ENCODE data around the gene RNF214.

The RNF214 gene

GRCh38 chr11:117214404-117215110 is 17.9 kb upstream of the RNF214 start:
- no peak for DNase-seq (ENCODE audit: low read depth in 2 of 2)

- DNase-seq (ENCODE audit: low read depth in 2 of 2) = no peak
Observed at GRCh38 chr11:117217141-117218084, 15.1 kb upstream of the RNF214 start.

- no peak for DNase-seq (ENCODE audit: low read depth in 2 of 2)
Observed at GRCh38 chr11:117218133-117218915, 14.1 kb upstream of the RNF214 start.

DNA sequence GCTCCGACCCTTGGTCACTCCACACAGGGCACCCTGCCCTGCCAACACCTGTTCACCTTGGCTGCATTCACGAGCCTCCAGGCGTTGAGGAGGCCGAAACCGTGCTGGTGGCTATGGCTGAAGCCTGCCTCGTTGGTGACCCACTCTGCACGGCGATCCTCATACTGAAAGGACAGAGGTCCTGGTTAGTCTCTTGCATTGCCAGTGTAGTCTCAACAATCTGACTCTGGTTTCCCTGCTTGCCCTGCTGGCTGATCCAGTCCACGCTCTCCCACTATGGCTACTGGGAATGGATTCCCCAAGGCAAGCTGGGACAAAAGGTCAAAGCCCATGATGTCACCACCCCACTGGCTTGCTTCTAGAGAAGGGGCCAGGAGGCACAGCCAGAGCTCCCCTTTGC is 13.5 kb upstream of the RNF214 start:
- no peak for DNase-seq (ENCODE audit: low read depth in 2 of 2)

DNA sequence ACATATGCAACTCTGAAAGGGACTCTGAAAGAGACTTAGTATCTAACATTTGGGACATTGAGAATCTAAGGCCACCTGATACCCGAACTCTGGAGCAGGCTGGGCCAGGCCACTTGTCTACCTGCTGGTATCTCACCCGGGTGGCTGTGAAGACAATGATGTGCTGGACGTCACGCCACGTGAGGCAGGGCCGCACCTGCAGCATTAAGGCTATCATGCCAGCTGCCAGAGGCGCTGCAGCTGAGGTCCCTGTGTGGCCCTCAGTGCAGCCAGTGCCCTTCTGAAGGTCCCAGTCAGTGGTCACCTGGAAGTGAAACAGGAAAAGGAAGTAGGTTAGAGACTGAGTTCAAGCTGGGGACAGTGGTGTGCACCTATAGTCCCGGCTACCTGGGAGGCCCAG is 13.0 kb upstream of the RNF214 start:
- DNase-seq (ENCODE audit: low read depth in 2 of 2) = no peak

GRCh38 chr11:117219995-117220394 is 12.5 kb upstream of the RNF214 start:
- no peak for DNase-seq (ENCODE audit: low read depth in 2 of 2)

DNA sequence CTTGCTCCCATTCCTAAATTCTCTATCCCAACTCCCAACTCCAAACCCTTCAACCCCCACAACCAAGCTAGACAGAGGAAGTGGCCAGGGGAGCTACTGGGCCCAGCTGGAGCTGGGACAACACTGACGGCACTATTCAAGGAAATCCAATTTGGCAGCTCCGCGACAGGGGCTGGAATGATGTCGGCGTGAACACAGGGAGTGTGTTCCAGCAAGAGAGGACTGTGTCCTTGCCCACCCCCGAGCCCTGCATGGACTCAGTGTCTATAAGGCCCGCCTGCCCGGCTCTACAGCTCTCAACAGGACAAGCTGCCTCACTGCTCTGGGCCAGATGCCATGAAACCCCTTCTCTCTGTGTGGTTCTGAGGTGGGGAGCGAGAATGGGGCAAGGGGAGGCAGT is 11.9 kb upstream of the RNF214 start:
- no peak for DNase-seq (ENCODE audit: low read depth in 2 of 2)

DNA sequence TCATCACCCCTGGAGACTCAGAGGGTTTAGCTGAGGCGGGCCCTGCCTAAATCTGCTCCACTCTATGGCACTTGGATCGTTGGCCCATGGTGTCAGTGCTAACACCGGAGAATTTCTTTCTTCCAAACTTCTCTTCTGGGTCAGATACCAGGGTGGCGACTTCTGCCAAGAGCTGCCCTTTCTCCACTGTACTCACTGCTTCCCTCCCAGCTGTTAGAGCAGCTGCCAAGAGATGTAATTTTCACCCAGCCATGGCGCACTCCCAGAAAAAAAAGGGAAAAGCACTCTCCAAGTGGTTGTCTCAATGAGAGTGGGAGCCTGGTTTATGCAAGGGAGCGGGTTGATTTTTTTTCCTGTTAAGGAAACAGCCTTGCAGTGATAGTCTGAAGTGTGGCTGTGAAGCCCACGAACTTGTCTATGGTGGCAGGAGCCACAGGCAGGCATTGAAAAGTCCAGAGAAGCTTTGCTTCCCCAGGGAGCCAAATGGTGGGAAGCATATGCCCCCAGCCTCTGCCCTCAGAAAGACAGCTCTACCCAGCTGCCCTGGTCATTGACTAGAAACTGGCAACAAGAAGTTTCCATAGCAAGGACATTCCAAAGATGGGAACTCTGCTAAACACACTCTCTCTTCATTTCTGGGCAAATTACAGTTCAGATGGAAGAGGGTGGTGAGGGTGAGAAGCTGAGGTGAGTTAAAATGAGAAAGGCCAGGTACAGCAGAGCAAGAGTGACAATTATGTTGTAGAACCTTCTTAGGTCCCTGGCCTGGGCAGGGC is 11.3 kb upstream of the RNF214 start:
- no peak for DNase-seq (ENCODE audit: low read depth in 2 of 2)

DNA sequence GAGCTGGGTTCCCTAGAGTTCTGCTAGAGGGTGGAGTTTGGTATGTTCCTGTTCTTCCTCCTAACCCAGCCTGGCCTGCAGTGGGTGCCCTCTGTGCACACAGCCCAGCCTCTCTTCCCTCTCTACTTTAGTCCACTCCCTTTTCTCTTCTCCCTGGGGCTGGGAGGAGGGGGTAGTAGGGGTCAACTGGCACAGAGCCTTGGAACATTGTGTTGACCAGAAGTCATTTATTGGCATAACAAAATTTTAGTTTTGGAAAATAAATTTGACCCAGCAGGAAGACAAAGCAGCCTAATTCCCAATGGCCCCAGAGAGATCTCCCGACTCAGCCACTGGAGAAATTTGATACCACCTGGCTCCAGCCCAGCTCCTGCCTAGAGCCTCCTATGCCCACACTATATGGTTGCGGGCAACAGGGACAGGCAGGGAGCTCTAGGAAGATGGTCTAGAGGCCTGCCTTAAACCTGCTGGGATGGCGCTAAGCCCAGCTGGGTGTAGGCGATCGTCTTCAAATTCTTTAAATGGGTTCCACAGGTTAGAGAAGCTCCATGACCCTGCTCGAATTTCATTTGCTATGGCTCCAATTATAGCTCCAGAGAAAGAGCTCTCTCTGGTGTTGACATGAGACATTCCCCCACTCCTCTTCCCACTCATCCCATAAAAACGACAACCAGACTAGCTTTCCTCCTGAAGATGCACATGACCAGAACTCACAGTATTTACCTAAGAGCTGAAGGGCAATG is 10.5 kb upstream of the RNF214 start:
- no peak for DNase-seq (ENCODE audit: low read depth in 2 of 2)

- no peak for DNase-seq (ENCODE audit: low read depth in 2 of 2)
Observed at GRCh38 chr11:117222991-117223740, 9.3 kb upstream of the RNF214 start.

GRCh38 chr11:117223741-117224689 is 8.5 kb upstream of the RNF214 start:
- DNase-seq (ENCODE audit: low read depth in 2 of 2) = no peak

DNA sequence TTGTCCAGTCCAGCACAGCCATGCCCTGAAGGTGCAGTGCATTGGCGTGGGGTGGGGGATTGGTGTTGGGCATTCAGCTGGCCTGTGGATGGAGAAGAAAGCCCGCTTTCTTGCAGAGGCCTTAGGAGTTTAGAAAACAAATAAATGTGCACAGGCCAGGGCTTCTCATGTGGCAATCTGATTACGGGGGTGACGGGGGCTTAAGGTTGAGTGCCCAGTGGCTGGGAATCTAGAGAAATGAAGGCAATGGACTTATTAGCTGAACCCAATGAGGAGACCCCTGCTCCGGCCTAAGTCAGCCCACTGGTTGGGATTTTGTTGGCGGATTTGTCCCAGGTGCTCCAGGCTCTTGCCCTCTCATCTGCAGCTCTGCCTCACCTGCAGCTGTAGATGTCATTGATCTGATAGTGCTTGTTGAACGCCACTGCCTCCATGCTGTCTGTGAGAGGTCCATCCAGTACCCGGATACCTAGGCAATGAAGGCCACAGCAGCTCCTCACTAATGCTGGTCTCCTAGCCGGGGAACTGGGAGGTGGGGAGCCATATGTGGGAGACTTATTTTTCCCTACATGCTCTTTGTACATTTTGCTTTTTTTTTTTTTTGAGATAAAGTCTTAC is 6.8 kb upstream of the RNF214 start:
- no peak for DNase-seq (ENCODE audit: low read depth in 2 of 2)

- DNase-seq (ENCODE audit: low read depth in 2 of 2) = peak in 1 of 2 donors; percentile 29
Observed at GRCh38 chr11:117226388-117227385, 5.8 kb upstream of the RNF214 start.

GRCh38 chr11:117228091-117228490 is 4.4 kb upstream of the RNF214 start:
- no peak for DNase-seq (ENCODE audit: low read depth in 2 of 2)

DNA sequence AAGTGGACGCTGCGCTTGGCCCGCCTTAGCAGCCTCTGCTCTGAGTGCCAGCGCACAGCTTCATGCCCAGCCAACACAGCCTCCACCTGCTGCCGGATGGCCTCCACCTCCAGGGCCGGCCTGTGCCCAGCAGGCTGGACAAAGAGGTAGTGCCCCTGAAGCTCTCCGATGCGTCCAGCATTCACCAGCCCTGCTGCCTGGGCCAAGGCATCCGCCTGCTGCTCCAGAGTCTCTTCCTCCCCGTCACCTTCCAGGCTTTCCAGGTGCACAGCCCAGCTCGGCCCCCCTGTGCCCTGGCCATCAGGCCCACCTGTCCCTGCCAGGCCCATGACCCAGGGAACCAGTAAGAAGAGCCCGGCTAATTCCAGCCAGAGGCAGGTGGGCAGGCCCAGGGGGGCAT is 3.1 kb upstream of the RNF214 start:
- DNase-seq (ENCODE audit: low read depth in 2 of 2) = no peak

GRCh38 chr11:117229931-117230285 is 2.6 kb upstream of the RNF214 start:
- DNase-seq (ENCODE audit: low read depth in 2 of 2) = no peak

GRCh38 chr11:117230286-117230961 is 2.0 kb upstream of the RNF214 start:
- peak in 1 of 2 donors; percentile 22 for DNase-seq (ENCODE audit: low read depth in 2 of 2)
